NCI-H2196 (cell line): ENCODE data around the gene CAMK1D.
"Not testable (repeated sequence)": the region's sequence is repeated elsewhere in the genome, so short reads cannot be mapped to it uniquely, and the experiment has no call there.

Experiments used
- DNase-seq: peaks from one replicate; lab custom pipeline; 2025; ENCODE audit not compliant: unreplicated experiment; lab: John Stamatoyannopoulos, UW

CAMK1D gene

GRCh38 chr10:12740813-12741212 is 391.5 kb downstream of the CAMK1D start:
- DNase-seq: no peak

DNA sequence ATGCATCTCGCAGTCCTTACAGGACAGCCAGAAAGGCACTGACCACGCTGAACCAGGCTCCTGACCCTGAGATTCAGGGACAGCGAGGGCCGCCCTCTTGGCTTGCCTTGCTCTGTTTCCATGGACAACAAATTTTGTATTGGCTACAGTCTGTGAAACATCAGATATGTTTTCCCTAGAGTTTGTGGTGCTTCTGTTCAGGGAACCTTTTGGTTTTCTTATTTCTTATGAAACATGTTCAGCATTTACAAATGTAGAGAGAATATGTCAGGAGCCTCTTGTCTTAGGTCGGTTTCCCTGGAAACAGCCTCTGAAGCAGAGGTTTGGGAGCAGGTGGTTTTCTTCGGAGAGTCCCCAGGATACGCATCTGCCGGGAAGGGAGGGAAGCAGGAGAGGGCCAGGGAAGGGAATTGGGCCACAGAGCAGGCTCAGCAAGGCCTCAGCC is 392.0 kb downstream of the CAMK1D start:
- no peak for DNase-seq

DNA sequence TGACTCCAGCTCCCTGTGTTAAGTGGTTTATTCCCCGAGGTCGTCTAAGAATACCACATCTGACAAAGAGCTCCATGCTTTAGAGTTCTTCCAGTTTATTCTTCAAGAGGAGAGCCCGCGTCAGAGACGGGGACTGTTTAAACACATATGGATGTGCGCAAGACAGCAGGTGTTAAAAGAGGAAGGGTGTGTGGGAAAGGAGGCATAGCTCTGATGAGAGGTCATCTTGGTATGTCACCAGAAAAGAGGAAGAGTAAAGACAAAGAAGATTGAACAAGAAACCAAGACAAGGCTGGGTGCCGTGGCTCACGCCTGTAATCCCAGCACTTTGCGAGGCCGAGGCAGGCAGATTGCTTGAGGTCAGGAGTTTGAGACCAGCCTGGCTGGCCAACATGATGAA is 393.4 kb downstream of the CAMK1D start:
- DNase-seq: no peak

- DNase-seq: not testable (repeated sequence)
Observed at GRCh38 chr10:12743466-12743865, 394.1 kb downstream of the CAMK1D start.

DNA sequence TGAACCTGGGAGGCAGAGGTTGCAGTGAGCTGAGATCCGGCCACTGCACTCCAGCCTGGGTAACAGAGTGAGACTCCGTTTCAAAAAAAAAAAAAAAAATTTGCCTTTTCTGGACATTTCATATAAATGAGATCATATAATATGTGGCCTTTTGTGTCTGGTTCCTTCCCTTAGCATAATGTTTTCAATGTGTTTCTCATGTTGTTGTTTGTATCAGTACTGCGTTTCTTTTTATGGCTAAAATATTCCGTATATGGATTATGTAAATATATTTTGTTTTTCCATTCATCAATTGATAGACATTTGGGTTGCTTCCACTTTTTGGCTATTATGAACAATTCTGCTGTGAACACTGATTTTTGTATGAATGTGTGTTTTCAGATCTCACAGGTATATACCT is 394.6 kb downstream of the CAMK1D start:
- no peak for DNase-seq

GRCh38 chr10:12748186-12748585 is 398.8 kb downstream of the CAMK1D start:
- no peak for DNase-seq

DNA sequence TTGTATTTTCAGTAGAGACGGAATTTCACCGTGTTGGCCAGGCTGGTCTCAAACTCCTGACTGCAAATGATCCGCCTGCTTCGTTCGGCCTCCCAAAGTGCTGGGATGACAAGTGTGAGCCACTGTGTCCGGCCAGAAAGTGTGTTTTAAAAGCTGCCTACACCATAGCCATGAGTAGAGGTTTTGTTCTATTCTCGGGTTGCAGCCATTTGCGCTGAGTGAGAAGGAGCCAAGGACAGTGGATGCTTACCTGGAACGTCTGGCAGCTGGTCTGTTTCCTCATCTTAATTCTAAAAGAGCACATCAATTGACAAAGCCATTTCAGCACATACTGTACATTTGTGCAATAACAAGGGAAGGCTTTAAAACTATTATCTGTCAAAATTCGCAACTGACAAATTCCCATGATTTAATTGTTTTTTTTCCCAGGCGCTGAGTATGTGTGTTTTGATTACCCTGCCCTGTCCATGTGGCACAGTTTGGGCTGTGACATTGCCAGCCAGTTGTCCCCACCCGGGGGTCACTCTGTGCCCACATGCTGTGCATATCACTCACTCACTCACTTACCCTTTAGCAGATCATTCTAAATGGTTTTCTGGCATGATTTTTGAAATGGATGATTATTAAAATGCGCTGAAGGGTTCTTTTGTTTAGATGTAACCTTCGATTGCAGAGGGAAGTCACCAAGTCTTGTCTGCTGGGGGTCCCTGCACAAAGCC is 400.6 kb downstream of the CAMK1D start:
- no peak for DNase-seq

DNA sequence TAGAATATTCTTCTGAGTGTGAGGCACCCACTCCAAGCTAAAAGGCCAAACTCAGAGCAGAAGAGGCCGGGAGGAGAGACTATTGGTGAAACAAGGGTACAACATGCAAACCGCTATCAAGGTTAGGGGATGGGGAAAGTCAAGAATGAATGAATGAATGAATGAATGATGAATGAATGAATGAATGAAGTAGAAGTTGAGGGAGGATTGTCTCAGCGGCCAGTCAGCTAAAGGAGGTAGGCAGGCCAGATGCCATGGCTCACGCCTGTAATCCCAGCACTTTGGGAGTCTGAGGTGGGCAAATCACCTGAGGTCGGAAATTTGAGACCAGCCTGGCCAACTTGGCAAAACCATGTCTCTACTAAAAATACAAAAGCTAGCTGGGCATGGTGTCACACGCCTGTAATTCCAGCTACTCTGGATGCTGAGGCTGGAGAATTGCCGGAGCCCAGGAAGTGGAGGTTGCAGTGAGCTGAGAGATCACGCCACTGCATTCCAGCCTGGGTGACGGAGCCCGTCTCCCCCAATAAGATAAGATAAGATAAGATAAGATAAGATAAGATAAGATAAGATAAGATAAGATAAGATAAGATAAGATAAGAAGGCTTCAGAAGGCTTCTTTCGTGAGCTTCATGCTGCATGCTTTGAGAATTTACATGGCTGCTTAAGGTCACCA is 401.3 kb downstream of the CAMK1D start:
- DNase-seq: no peak

GRCh38 chr10:12755075-12755474 is 405.7 kb downstream of the CAMK1D start:
- no peak for DNase-seq

- no peak for DNase-seq
Observed at GRCh38 chr10:12757351-12757750, 408.0 kb downstream of the CAMK1D start.

DNA sequence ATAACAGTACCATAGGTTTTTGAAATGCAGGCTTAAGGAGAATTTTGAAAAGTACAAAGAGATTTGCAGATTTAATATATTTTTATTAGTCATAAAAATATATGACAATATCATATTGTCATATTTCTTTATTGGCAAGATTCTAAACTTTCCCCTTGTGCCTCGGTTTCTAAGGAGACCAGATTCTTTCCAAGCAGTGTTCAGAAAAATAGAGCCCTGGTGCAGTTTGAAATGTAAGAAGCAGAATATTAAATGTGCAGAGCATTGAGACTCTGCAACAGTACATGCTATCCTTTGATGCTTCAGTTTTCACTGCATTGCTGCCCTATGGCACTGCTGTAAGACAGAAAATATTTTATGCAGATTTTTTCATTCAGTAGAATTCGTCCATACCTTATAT is 408.9 kb downstream of the CAMK1D start:
- no peak for DNase-seq

DNA sequence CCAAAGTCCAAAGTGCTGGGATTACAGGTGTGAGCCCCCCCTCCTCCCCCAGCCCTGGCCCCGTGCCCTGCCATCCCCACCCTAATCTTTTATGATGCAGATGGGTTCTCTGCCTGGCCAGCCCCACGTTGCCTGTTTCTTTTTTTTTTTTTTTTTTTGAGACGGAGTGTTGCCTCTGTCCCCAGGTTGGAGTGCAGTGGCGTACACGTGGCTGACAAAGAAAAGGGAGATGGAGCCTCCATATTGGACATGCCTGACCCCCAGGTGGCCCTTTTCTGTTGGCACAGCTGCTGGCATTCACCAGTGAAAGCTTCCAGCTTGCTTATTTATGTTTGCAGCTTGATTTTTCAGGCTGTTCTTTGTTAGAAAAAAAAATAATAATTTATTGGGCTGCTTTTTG is 416.9 kb downstream of the CAMK1D start:
- no peak for DNase-seq

DNA sequence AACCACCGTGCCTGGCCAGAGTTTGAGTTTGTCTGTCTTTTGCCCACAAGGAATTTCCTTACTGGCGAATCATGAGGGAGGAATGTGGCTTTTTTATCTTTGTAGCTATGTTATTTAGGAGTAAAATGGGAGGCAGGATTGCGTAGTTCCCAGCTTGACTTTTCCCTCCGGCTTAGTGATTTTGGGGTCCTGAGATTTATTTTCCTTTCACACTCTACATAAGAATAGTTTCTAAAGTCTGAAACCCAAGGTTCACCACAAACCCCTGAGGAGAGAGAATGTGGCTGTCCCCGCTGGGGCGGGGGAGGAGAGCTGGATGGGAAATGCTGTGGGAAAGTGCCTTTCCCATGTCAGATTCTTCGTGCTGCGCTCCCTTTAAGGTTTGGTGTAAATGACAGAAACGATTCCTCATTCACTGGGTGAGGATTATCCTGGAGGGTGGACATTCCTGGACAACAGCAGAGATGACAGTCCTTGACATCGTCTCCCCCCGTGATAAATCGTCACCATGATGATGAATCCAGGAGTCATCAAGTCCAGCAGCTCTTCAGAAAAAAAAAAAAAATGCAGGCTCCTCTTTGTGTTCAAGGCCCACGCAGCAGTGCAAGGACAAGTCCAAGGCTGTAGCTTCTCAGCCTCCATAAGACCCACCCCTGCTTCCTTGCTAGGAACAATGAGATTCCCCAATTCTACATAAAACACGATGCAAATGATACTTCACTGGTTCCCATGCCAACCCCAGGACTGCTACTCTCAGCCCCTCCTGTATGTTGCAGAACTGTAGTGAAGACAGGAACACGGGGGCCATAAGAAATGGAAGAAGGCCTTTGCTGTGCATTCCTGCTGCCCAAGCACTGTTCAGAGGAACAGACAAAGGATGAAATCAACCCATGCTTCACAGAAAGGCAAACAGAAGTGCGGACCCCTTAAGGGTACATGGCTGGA is 419.1 kb downstream of the CAMK1D start:
- no peak for DNase-seq

GRCh38 chr10:12769323-12770044 is 420.1 kb downstream of the CAMK1D start:
- DNase-seq: no peak

DNA sequence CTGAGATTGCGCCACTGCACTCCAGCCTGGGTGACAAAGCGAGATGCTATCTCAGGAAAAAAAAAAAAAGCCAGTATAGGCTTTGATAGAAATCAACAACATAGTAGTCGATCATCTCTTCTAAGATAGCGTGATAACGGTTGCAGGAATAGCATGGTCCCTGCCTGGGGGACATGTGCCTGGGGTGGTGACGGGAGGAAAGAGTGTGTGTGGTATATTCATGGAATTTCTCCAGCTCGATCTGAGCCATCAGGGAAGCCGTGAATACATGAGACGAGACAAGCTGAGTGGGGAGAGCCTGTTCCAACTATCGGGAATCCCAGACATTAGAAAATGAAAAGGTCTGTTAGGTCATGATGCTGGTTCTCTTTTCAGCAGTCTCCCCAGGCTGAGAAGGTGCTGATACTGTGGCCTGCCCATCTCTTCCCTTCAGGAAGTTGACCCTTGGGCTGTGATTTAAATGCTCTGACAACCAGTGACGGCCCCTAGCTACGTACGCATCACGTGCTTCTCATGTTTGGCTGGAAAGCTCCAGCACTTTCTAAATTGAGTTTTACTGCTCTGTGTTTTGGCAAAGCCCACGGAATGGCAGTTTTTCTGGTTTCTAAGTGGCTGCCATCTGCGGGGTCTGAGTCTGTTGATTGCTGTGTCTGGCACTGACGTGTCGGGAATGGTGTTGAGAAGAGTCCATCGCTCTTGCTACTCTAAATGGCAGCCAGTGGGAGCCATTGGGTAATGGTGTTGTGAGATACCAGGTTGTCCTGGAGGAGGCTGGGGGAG is 422.8 kb downstream of the CAMK1D start:
- no peak for DNase-seq

- DNase-seq: no peak
Observed at GRCh38 chr10:12772797-12773587, 423.6 kb downstream of the CAMK1D start.

DNA sequence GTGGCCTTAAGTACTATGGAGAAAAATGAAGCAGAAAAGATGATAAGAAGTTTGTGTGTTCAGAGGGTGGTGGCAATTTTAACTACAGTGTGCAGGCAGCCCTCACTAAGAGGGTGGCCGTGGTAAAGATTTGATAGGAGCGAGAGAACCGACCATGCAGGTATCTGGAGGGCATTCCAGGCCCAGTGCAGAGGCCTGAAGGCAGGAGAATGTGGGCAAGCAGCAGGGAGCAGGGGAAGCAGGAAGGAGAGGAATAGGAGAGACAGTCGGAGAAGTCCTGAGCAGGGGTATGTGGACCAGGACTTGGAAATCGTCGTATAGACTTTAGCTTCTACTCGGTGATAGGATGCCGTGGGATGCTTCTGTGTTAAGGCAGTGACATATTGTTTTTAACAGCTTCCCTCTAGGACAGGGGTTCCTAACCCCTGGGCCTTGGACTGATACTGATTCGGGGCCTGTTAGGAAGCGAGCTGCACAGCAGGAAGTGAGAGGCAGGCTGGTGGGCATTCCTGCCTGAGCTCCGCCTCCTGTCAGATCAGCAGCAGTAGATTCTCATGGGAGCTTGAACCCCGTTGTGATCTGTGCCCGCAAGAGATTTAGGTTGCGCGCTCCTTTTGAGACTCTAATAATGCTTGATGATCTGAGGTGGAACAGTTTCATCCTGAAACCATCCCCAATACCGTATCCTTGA is 425.0 kb downstream of the CAMK1D start:
- no peak for DNase-seq

- no peak for DNase-seq
Observed at GRCh38 chr10:12777840-12778585, 428.7 kb downstream of the CAMK1D start.
